AG09319 (cell line): Measurements from ENCODE around the gene FMR1.

Experiments
- DNase-seq: peaks from one replicate; pipeline ENCODE4 v3.0.0-alpha.2; 2010; ENCODE audit warnings: low read depth; ENCODE audit errors: extremely low read depth
- TF ChIP-seq, protein P1 (sequence below): IDR thresholded peaks from 2 replicates; pipeline ENCODE4 v1.5.1; 2011; ENCODE audit warnings: low read depth, mild to moderate bottlenecking, inconsistent platforms, low read length, moderate library complexity

The FMR1 gene

DNA sequence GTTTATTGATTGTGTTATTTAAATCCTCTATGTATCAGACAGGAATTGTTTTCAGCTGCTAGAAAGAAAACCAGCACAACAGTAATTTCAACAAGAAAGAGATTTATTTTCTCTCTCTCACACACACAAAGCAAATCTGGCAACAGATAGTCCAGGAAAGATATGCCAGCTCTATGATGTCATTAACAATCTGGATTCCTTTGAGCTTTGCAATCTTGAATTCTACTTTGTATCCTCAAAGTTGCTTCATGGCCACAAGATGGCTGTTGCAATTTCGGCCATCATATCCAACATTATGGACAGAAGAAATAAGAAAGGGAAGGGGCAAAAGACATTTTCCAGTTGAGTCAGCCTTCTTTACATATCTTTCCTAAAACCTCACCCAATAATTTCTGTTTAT lies 19.8 kb upstream of the FMR1 start:
- no peak for DNase-seq
- TF ChIP-seq, protein P1, sequence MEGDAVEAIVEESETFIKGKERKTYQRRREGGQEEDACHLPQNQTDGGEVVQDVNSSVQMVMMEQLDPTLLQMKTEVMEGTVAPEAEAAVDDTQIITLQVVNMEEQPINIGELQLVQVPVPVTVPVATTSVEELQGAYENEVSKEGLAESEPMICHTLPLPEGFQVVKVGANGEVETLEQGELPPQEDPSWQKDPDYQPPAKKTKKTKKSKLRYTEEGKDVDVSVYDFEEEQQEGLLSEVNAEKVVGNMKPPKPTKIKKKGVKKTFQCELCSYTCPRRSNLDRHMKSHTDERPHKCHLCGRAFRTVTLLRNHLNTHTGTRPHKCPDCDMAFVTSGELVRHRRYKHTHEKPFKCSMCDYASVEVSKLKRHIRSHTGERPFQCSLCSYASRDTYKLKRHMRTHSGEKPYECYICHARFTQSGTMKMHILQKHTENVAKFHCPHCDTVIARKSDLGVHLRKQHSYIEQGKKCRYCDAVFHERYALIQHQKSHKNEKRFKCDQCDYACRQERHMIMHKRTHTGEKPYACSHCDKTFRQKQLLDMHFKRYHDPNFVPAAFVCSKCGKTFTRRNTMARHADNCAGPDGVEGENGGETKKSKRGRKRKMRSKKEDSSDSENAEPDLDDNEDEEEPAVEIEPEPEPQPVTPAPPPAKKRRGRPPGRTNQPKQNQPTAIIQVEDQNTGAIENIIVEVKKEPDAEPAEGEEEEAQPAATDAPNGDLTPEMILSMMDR = no peak

DNA sequence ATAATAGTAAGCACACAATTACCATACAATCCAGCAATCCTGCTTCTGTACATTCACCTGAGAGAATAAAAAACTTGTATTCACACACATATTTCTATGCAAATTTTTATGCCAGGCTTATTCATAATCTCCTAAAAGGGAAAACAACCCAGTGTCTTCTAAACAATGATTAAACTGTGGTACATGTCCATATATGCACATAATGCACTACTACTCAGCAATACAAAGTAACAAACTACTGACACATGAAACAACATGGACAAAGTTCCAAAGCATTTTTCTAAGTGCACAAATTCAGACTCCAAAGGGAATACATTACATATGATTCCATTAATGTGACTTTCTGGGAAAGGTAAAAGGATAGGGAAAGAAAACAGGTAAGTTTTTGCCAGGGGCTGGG lies 18.0 kb upstream of the FMR1 start:
- no peak for DNase-seq
- TF ChIP-seq, protein P1 = no peak

DNA sequence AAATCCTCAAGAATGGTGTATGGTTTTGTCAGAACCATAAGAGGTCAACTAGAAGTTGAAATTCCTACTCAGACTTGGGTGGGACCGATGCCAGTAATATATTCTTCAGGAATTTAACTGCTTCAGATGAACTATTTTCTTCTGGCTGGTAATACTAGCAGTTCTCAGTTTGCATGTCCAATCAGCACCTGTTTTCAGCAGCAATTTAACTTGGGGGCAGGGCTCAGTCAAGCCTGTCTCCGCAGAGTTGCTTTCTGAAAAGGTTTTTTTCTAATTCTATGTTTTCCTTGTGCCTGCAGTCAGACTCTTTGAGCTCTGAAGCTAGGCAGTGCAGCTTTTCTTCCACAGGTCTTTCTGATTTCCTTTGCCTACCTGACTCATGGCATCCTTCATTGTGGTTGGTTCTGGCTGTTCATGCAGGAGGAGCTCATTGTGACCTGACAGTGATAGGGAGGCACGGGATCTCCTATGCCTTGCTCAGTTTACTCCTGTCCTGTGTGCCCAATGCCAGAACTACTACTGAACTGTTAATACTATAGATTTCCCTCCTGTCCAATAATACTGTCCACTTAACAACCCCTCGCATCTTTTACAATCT lies 17.3 kb upstream of the FMR1 start:
- TF ChIP-seq, protein P1 = no peak
- DNase-seq = no peak

- TF ChIP-seq, protein P1 = no peak
- DNase-seq = no peak
These were observed 14.6 kb upstream of the FMR1 start for GRCh38 chrX:147897117-147897516.

- no peak for DNase-seq
- TF ChIP-seq, protein P1 = no peak
These were observed 12.8 kb upstream of the FMR1 start for GRCh38 chrX:147898951-147899350.

GRCh38 chrX:147899379-147900114 lies 12.2 kb upstream of the FMR1 start:
- DNase-seq = no peak
- TF ChIP-seq, protein P1 = no peak

- TF ChIP-seq, protein P1 = no peak
These were observed 11.4 kb upstream of the FMR1 start for GRCh38 chrX:147900349-147900748.

More at GRCh38 chrX:147900349-147900748, 11.4 kb upstream of the FMR1 start:
- DNase-seq = no peak
